Measurements from ENCODE around the gene LTC4S.

LTC4S gene

DNA sequence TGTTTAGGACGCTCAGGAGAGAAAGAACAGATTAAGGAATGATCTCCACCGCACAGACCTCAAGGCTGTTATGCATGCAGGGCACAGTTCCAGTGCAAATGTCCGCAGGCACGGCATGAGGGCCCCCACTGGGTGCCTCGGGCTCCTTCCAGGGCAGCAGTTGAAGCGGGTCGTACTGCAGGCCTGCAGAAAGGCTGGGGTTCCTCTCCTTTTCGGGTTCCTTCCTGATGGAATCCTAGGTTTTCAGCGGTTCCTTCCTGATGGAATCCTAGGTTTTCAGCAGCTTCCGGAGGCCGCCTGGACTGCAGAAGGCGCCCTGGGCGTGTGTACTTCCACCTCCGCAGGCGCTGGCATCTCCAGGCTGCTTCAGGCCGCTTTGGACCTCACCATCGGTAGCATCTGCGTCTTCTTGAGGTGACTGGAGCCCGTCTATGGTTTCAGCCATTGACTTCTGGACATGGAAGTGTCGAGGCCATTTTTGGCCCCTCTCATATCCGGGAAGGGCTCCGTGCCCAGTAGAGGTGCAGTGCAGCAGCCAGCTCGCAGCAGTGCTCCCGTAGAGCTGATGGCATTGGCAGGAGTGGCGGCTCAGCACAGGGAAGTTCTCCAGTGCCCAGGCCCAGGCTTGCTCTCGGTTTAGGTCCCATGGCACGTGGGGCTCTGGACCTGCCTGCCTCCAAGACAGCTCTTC lies 18.5 kb downstream of the LTC4S start:
- DNase-seq: no peak

DNA sequence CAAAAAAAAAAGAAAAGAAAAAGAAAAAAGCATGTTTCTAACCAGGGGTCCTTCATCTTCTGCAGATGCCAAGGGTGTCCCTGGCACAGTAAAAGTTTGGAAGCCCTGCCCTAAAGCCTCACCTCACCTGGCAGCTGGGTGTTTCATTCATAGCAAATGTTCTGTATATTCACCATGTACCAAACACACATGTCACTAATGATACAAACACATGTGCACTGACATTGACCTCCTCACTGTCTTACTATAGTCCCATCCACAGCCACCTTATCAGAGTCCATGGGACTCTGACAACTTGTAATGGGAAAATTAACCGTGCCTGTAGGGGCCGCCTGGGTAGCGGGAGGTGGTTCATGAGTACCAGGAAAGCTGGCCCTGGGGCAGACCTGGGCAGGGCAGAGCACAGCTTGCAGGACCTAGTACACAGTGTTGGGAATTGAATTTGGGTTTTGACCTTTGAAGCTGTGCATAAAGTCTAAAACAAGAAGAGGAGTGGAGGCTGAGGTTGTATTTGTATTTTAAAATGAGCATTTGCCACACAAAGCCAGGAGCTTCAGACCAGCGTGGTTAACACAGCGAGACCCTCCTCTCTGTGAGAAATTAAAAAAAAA lies 19.3 kb downstream of the LTC4S start:
- DNase-seq: no peak

GRCh38 chr5:179814090-179814489 lies 20.3 kb downstream of the LTC4S start:
- DNase-seq: no peak

- DNase-seq: no peak
These were observed 21.9 kb downstream of the LTC4S start for GRCh38 chr5:179815491-179816249.

- no peak for DNase-seq
These were observed 22.6 kb downstream of the LTC4S start for GRCh38 chr5:179816401-179816795.

DNA sequence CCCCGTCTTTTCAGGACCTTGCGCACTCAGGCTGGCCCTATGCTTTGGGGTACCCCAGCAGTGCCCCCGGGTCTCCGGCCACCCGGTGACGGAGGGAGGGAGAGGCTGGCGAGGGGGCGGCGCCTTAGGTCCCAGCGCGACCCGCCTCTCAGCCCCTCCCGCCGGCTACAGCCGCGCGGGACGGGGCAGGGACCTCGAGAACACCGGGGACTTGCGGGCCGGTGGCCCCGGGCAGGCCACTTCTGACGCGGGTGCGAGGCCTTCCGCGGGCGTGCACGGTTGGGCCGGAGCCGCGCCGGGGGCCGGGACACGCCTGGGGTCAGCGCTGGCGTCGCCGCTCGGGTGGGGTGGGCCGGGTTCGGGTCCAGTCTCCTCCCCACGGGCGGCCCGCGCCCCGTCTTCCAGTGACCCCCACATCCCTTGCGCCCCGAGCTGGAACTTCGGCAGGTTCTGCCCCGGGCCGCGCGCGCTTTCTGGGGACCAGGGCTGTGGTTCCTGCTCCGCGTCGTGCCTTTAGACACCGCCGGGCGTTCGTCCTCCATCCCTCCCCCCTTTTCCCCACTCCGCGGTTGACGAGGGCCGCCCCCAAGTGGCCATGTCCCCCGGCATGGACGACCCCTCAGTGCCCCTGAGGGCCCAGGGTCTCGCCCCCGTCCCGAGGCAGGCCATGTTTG lies 23.1 kb downstream of the LTC4S start:
- DNase-seq: peak in 1 of 4 experiments; percentile 53

- DNase-seq: no peak
These were observed 23.7 kb downstream of the LTC4S start for GRCh38 chr5:179817470-179817840.

GRCh38 chr5:179817890-179818745 lies 24.3 kb downstream of the LTC4S start:
- peak in 1 of 4 experiments; percentile 45 for DNase-seq

- peak; percentile 96 to 98 (median 98) for DNase-seq
These were observed 25.0 kb downstream of the LTC4S start for GRCh38 chr5:179818746-179819295.

- DNase-seq: peak; percentile 77 to 92 (median 86)
These were observed 25.7 kb downstream of the LTC4S start for GRCh38 chr5:179819296-179820126.

- DNase-seq: no peak
These were observed 26.3 kb downstream of the LTC4S start for GRCh38 chr5:179820127-179820482.

DNA sequence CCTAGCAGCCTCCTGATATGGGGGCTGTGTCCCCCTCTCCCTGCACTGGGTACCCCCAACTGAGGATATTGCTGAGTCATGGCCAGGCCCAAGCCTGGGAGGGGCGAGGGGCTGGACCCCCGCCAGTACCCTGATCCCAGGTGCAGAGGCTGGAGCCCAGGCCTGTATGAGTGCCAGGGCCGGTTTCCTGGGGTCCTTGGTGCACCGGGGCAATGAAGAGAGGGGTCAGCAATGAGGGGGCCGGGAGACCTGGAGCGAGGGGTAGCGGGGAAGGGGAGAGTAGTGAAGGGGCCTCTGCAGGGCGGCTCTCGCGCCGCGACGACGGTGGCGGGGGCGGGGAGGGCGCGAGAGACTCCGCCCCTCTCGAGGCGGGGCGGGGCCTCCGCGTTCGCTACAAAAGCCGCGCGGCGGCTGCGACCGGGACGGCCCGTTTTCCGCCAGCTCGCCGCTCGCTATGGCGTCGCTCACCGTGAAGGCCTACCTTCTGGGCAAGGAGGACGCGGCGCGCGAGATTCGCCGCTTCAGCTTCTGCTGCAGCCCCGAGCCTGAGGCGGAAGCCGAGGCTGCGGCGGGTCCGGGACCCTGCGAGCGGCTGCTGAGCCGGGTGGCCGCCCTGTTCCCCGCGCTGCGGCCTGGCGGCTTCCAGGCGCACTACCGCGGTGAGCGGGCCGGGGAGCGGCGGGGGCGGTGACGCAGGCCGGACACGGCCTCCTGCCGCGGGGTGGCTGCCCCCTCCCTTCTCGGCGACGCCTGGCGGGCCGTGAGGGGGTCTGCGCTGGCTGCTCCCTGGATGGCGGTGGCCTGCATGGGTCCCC lies 26.9 kb downstream of the LTC4S start, which contains the start of gene SQSTM1:
SQSTM1 (plus strand) TSS at position 423 of the 815 bp plus-strand sequence; CDS start at position 455, 32 bp downstream.
- DNase-seq: peak; percentile 88 to 97 (median 94)

GRCh38 chr5:179821298-179822058 lies 27.7 kb downstream of the LTC4S start:
- DNase-seq: peak; percentile 91 to 95 (median 95)

GRCh38 chr5:179822059-179822432 lies 28.3 kb downstream of the LTC4S start:
- DNase-seq: no peak

- DNase-seq: no peak
These were observed 28.7 kb downstream of the LTC4S start for GRCh38 chr5:179822444-179822990.

GRCh38 chr5:179823937-179824744 lies 30.4 kb downstream of the LTC4S start:
- DNase-seq: no peak

DNA sequence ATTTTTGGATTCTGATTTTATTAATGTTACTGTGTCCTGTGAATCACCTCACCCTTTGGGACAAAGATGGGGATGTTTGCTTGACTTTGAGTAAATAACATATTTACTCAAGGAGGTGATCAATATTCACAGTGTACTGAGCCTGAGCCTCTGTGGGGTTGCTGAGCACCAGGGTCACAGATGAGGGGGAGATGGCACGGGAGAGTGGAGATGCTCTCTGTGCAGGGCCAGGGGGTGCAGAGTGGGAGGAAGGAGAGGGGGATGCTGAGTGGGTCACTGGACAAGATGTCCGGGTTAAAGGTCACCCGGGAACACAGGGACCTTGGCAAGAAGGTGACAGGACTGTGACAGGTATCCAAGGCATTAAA lies 30.9 kb downstream of the LTC4S start:
- DNase-seq: no peak

- DNase-seq: no peak
These were observed 31.9 kb downstream of the LTC4S start for GRCh38 chr5:179825655-179826182.
